H1 (cell line): ENCODE results near the gene ADRA2A. TPM values are rescaled to one million over a fixed set of nuclear protein-coding genes. Genes with fewer than 3 reads are reported as not detected.

ENCODE experiments used
- CTCF ChIA-PET: fragments of 300-600 bp; sonication (Branson Sonifier 250); formaldehyde crosslinking; loops from one replicate; lab custom pipeline; 2021; ENCODE audit not compliant: partially characterized antibody; lab: Charles Lee
- POLR2A ChIA-PET: fragments of 300-600 bp; sonication (Branson Sonifier 250); formaldehyde crosslinking; loops from one replicate; lab custom pipeline; 2021; ENCODE audit warnings: inconsistent platforms; ENCODE audit not compliant: partially characterized antibody; lab: Charles Lee
- DNase-seq, 2 experiments: peaks; one replicate each; pipeline versions ENCODE4 v3.0.0 to v3.0.0-alpha.2; 2010 to 2022; ENCODE audit warnings: low spot score in 2 of 2, low read depth in 1 of 2, mixed read lengths in 1 of 2
- FAIRE-seq: peaks from 2 replicates; lab custom pipeline; 2011; peaks lifted over from hg19 to GRCh38; lab: Jason Lieb, UNC
- H2AFZ ChIP-seq: 2 replicates; pipeline ENCODE4 v1.8.1; 2012; ENCODE audit warnings: low read length, inconsistent platforms
- H2AK5ac ChIP-seq: 2 replicates; pipeline ENCODE4 v1.6.1; 2013; ENCODE audit warnings: low read depth, low read length
- H2BK120ac ChIP-seq: replicated peaks from 2 replicates; pipeline ENCODE3; 2013; ENCODE audit warnings: low read depth, low read length, inconsistent platforms
- H2BK12ac ChIP-seq: 2 replicates; pipeline ENCODE4 v1.6.1; 2013; ENCODE audit warnings: low read depth, low read length
- H2BK15ac ChIP-seq: 2 replicates; pipeline ENCODE4 v1.6.1; 2013; ENCODE audit warnings: low read length
- H2BK20ac ChIP-seq: 2 replicates; pipeline ENCODE4 v1.6.1; 2013; ENCODE audit warnings: low read length
- H2BK5ac ChIP-seq: 2 replicates; pipeline ENCODE4 v1.6.1; 2013; ENCODE audit warnings: low read depth, low read length
- H3K14ac ChIP-seq: 2 replicates; pipeline ENCODE4 v1.6.1; 2013; ENCODE audit warnings: inconsistent platforms; ENCODE audit not compliant: insufficient read length
- H3K18ac ChIP-seq: 2 replicates; pipeline ENCODE4 v1.6.1; 2013; ENCODE audit warnings: low read length; ENCODE audit errors: extremely low read depth
- H3K23ac ChIP-seq: 2 replicates; pipeline ENCODE4 v1.6.1; 2013; ENCODE audit warnings: inconsistent platforms; ENCODE audit not compliant: insufficient read length
- H3K23me2 ChIP-seq: 2 replicates; pipeline ENCODE4 v1.6.1; 2013; ENCODE audit warnings: low read depth, low read length
- H3K27ac ChIP-seq: 2 replicates; pipeline ENCODE4 v1.6.1; 2011; ENCODE audit warnings: low read depth, low read length, inconsistent platforms
- H3K27me3 ChIP-seq, 4 experiments: replicated peaks in 1 of 4; 1 replicate in 1 of 4; 2 replicates in 3 of 4; pipeline versions ENCODE4 v1.6.1 to v1.8.1; 2011 to 2013; ENCODE audit warnings: low read length in 3 of 4, mild to moderate bottlenecking in 3 of 4, inconsistent platforms in 2 of 4, mixed read lengths in 2 of 4, moderate library complexity in 1 of 4; ENCODE audit not compliant: control insufficient read depth in 3 of 4, insufficient read depth in 3 of 4; ENCODE audit errors: extremely low read depth in 1 of 4
- H3K36me3 ChIP-seq, 4 experiments: 2 replicates each; pipeline versions ENCODE4 v1.6.1 to v1.8.1; 2011 to 2013; ENCODE audit warnings: mild to moderate bottlenecking in 4 of 4, low read length in 3 of 4, moderate library complexity in 2 of 4, control low read depth in 1 of 4, inconsistent platforms in 1 of 4; ENCODE audit not compliant: insufficient read depth in 4 of 4, control insufficient read depth in 2 of 4
- H3K4ac ChIP-seq: replicated peaks from 2 replicates; pipeline ENCODE3; 2013; ENCODE audit warnings: low read length, low read depth, mixed read lengths, inconsistent platforms; ENCODE audit not compliant: insufficient read length
- H3K4me1 ChIP-seq, 4 experiments: replicated peaks in 1 of 4; 1 replicate in 1 of 4; 2 replicates in 3 of 4; pipeline versions ENCODE4 v1.6.1 to v1.8.1; 2011 to 2013; ENCODE audit warnings: low read length in 3 of 4, inconsistent platforms in 2 of 4, mixed read lengths in 1 of 4; ENCODE audit not compliant: insufficient read depth in 4 of 4, control insufficient read depth in 3 of 4
- H3K4me2 ChIP-seq, 2 experiments: 2 replicates each; pipeline versions ENCODE4 v1.6.1 to v1.8.1; 2011 to 2013; ENCODE audit warnings: low read depth in 2 of 2, low read length in 2 of 2, control low read depth in 1 of 2, inconsistent platforms in 1 of 2, mild to moderate bottlenecking in 1 of 2; ENCODE audit not compliant: insufficient read depth in 1 of 2
- H3K4me3 ChIP-seq, 4 experiments: fragments of 200-600, 300-600 bp in 1 of 4; sonication (generic), shearing (Covaris generic), sonication (Bioruptor Twin) in 1 of 4; 2 replicates each; pipeline versions ENCODE4 v1.5.1 to v1.8.1; 2011 to 2016; ENCODE audit warnings: low read length in 4 of 4, low read depth in 3 of 4, control low read depth in 2 of 4, inconsistent platforms in 2 of 4, mild to moderate bottlenecking in 2 of 4, mixed read lengths in 1 of 4, moderate library complexity in 1 of 4; ENCODE audit not compliant: insufficient read depth in 2 of 4; ENCODE audit errors: extremely low read depth in 1 of 4
- H3K56ac ChIP-seq: replicated peaks from 2 replicates; pipeline ENCODE3; 2013; ENCODE audit warnings: low read depth, mild to moderate bottlenecking, mixed read lengths, low read length, inconsistent platforms; ENCODE audit not compliant: insufficient read length
- H3K79me1 ChIP-seq: 2 replicates; pipeline ENCODE4 v1.6.1; 2013; ENCODE audit warnings: low read depth, low read length, control low read depth
- H3K79me2 ChIP-seq, 2 experiments: 2 replicates each; pipeline versions ENCODE4 v1.6.1 to v1.8.1; 2012 to 2013; ENCODE audit warnings: low read length in 2 of 2, mild to moderate bottlenecking in 2 of 2, inconsistent platforms in 1 of 2; ENCODE audit not compliant: insufficient read depth in 2 of 2, control insufficient read depth in 1 of 2
- H3K9ac ChIP-seq, 4 experiments: replicated peaks in 1 of 4; 1 replicate in 1 of 4; 2 replicates in 3 of 4; pipeline versions ENCODE4 v1.6.1 to v1.8.1; 2011 to 2013; ENCODE audit warnings: low read depth in 3 of 4, low read length in 3 of 4, control low read depth in 2 of 4, mild to moderate bottlenecking in 2 of 4, moderate library complexity in 2 of 4, inconsistent platforms in 1 of 4; ENCODE audit errors: extremely low read depth in 1 of 4
- H3K9me3 ChIP-seq, 2 experiments: 2 replicates each; pipeline versions ENCODE4 v1.6.1 to v1.8.1; 2012 to 2013; ENCODE audit warnings: mild to moderate bottlenecking in 2 of 2, moderate library complexity in 2 of 2, control low read depth in 1 of 2, inconsistent platforms in 1 of 2, low read depth in 1 of 2, low read length in 1 of 2, mixed read lengths in 1 of 2; ENCODE audit not compliant: insufficient read depth in 2 of 2
- H4K20me1 ChIP-seq, 2 experiments: replicated peaks in 1 of 2; 2 replicates each; pipeline versions ENCODE3 to v1.8.1; 2011 to 2013; ENCODE audit warnings: inconsistent platforms in 2 of 2, low read length in 2 of 2, mild to moderate bottlenecking in 1 of 2; ENCODE audit not compliant: insufficient read depth in 2 of 2, control insufficient read depth in 1 of 2
- H4K5ac ChIP-seq: 2 replicates; pipeline ENCODE4 v1.6.1; 2013; ENCODE audit warnings: low read length, low read depth, mixed read lengths, inconsistent platforms; ENCODE audit not compliant: insufficient read length
- H4K8ac ChIP-seq: 2 replicates; pipeline ENCODE4 v1.8.0; 2013; ENCODE audit warnings: mild to moderate bottlenecking, moderate library complexity, low read length, inconsistent platforms; ENCODE audit not compliant: insufficient read depth; ENCODE audit errors: extremely low read depth
- H4K91ac ChIP-seq: replicated peaks from 2 replicates; pipeline ENCODE3; 2013; ENCODE audit warnings: low read length, mixed read lengths, inconsistent platforms; ENCODE audit not compliant: insufficient read length
- CBX8 ChIP-seq: fragments of 300-800, 300-1000 bp; sonication (generic); IDR thresholded peaks from 2 replicates; pipeline ENCODE4 v1.7.1; 2016; ENCODE audit warnings: low read depth, low read length, borderline replicate concordance
- SIX5 ChIP-seq: IDR thresholded peaks from 2 replicates; pipeline ENCODE4 v1.6.1; 2011; ENCODE audit warnings: mild to moderate bottlenecking, low read depth, low read length
- TAF1 ChIP-seq: IDR thresholded peaks from 2 replicates; pipeline ENCODE4 v1.6.1; 2011; ENCODE audit warnings: mild to moderate bottlenecking, low read depth, low read length
- WGBS, 2 experiments: shearing (Covaris generic) in 1 of 2; methylation state at CpG; one replicate each; pipeline versions ENCODE4 v1.1.6 to v1.1.7; 2013 to 2015; ENCODE audit warnings: low lambda C conversion rate in 2 of 2, mixed read lengths in 2 of 2, inconsistent platforms in 1 of 2, low coverage in 1 of 2, missing lambda C conversion rate in 1 of 2; ENCODE audit not compliant: insufficient replicate concordance in 2 of 2, insufficient coverage in 1 of 2, insufficient read length in 1 of 2; ENCODE audit errors: extremely low coverage in 1 of 2, missing lambda C conversion rate in 1 of 2; 5-methylcytosine and 5-hydroxymethylcytosine counted together
- polyA plus RNA-seq, 7 experiments: library from polyadenylated mRNA; depleted of rRNA in 3 of 7; stranded (reverse) in 5 of 7; unstranded in 2 of 7; fragments of >200 nt in 5 of 7; fragments of 200-250 nt in 2 of 7; gene quantifications; 1 replicate in 5 of 7; 2 replicates in 1 of 7; 4 replicates in 1 of 7; pipeline versions ENCODE4 v1.2.1 to v1.2.3, GENCODE V29; 2011 to 2013; ENCODE audit warnings: missing spikeins in 2 of 7, mixed read lengths in 2 of 7
- total RNA-seq: library from RNA; stranded (reverse); fragmentation: NEBNext Ultra II Directional; extraction: Animal tissue kit (Norgen Biotek cat#: 25700); gene quantifications from 2 replicates; pipeline ENCODE4 v1.2.1, GENCODE V29; 2021

ADRA2A gene
- total and polyA plus RNA-seq, 2 of the 8 experiments (the other 6 are each of a cell fraction or from before 2014, with no cell fraction given): 5.9 to 6.2 TPM

GRCh38 chr10:111075577-111076185 lies 1.1 kb upstream of the ADRA2A start:
- Histone ChIP-seq H3K56ac (no peak overlapping the region), H3K4ac (no peak overlapping the region), H3K27me3 (peaks cover 12 to 27% (median 24%) of the 10 kb centered on the region in 4 experiments), H2BK12ac (no peak overlapping the region), H2AK5ac (no peak overlapping the region), H3K9me3 (peaks cover 0 to 14% of the 10 kb centered on the region in 2 experiments; a peak in 1 of 4 replicates), H3K23me2 (no peaks in the 10 kb centered on the region; the same call in 1 of the 2 replicates), H4K8ac (no peak overlapping the region), H4K5ac (no peak overlapping the region), H2BK15ac (no peak overlapping the region), H3K4me1 (peaks cover 0 to 7% (median 2%) of the 10 kb centered on the region in 4 experiments; a peak in 4 of 7 replicates), H2BK120ac (no peak overlapping the region), H3K23ac (no peak overlapping the region), H4K91ac (no peak overlapping the region), H3K18ac (no peak overlapping the region), H2BK20ac (no peak overlapping the region), H3K79me1 (no peaks in the 10 kb centered on the region), H3K4me3 (peak overlapping the region in 3 of 4 experiments; percentile 15 to 72 (median 69); a peak in 4 of 8 replicates), H3K9ac (no peak overlapping the region), H3K14ac (no peak overlapping the region), H3K79me2 (no peaks in the 10 kb centered on the region), H3K36me3 (peaks cover 0 to 13% (median 0%) of the 10 kb centered on the region in 4 experiments; a peak in 1 of 8 replicates), H2BK5ac (no peak overlapping the region), H2AFZ (peak overlapping the region; percentile 97; the same call in 1 of the 2 replicates), H3K4me2 (peak overlapping the region; percentile 48 to 88), H3K27ac (no peak overlapping the region), H4K20me1 (peaks cover 0 to 2% of the 10 kb centered on the region in 2 experiments)
- ChIA-PET CTCF (interaction anchor here (0.6 to 6.8 kb wide), 70 partner anchors 8 to 1062 kb away, joined by 3 to 83 read pairs (median 4); no protein-coding TSS in a partner anchor), POLR2A (interaction anchor here (1.4 kb wide), 1 partner anchor 65 kb away, joined by 3 read pairs; no protein-coding TSS in a partner anchor)
- TF ChIP-seq SIX5: no peak
- no peak for TF ChIP-seq CBX8
- no peak for TF ChIP-seq TAF1
- WGBS, 2 experiments: 65% methylated on average over 18 of the region's 18 CpGs; no CpG with 5 or more reads in 1 of the 2 experiments
- no peak for FAIRE-seq
- no peak for DNase-seq
